GM21360 (cell line): Measurements from ENCODE around the gene MYCBP2.
A peak's percentile ranks its signal among the peaks of the same experiment; 100 is the strongest.
"Not testable (repeated sequence)": the region's sequence is repeated elsewhere in the genome, so short reads cannot be mapped to it uniquely, and the experiment has no call there.

ENCODE experiments used
- ATAC-seq: cut with Tn5 transposase; IDR thresholded peaks from one replicate; pipeline ENCODE4 v1.9.1; 2021; ENCODE audit warnings: mild to moderate bottlenecking, moderate library complexity; ENCODE audit not compliant: unreplicated experiment

The MYCBP2 gene

GRCh38 chr13:77040835-77041234 lies 286.1 kb downstream of the MYCBP2 start:
- no peak for ATAC-seq

DNA sequence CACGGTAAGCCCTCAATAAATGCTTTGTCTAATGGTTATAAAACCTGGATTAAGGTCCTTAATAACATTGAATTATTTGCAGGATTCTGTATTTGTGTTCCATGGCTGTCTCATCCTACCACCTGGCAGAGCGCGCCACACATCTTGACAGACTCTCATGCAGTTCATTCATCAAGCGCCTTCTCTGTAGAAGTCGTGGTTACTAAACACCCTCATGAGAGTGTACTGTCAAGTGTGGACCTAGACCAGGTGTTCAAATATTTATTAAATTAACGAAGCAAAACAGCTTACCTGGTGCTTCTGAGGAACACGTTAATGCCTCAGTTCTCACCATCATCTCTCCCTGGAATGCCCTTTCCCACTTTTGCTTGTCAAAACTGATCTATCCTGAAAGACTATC lies 286.8 kb downstream of the MYCBP2 start:
- no peak for ATAC-seq

DNA sequence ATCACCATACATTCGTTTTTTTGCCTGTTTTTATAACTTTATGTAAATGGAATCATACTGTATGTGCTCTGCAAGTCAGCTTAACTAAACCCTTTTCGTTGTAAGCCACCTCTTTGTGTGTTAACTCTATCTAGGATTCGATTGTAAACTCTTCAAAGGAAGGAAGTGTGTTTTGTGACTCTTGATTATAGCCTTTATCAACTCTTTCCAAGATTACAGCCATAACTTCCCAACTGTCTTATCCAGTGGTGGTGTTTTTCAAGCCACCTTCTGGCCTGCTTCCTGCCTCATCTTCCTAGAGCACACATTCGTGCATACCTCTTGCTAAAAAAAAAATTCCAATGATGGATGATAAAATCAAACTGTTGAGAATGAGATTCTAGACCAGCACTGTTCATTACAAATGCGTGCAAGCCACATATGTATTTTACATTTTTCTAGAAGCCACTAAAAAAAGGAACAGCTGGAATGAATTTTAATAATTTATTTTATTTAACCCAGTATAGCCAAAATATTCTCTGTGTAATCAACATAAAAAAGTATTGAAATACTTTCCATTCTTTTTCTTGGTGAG lies 287.9 kb downstream of the MYCBP2 start:
- no peak for ATAC-seq

DNA sequence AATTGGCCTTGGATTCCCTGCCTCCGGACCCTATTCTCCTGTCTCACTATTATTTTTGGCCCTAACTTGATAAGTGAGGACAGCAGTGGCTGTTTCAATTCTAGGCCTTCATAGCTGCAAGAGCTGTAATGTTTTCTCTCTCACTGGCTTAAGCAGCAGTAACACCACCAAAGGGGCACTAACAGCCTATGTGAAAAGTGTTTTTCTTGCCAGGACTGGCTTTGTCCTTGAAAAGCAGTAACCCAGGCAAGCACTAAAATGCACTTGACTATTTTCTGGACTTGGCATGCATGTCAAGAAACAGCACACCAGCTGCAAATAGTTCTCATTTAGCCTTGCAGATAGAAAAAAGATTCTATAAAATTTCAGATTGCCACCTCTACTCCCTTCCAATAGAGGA lies 290.6 kb downstream of the MYCBP2 start:
- no peak for ATAC-seq

- no peak for ATAC-seq
These were observed 292.0 kb downstream of the MYCBP2 start for GRCh38 chr13:77034881-77035280.

DNA sequence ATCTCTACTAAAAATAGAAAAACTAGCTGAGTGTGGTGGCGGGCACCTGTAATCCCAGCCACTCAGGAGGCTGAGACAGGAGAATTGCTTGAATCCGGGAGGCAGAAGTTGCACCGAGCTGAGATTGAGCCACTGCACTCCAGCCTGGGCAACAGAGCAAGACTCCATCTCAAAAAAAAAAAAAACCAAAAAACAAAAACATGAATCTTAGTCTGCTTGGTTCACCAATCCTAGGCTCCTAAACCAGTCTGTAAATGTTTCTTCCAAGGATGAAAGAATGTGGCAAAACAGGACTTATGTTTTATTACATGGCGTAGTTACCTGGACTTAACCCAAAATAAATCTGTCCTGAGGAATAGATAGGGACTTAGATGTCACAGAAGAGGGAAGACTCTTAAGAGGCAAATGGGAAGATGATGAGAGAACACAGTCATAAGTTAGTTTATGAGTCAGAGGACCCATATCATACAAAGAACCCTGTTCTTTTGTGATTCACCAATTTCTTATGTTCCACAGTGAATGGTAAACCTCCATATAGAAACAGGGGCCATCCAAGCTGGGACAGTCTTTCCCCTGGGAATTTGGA lies 293.1 kb downstream of the MYCBP2 start:
- no peak for ATAC-seq

GRCh38 chr13:77031656-77032243 lies 295.1 kb downstream of the MYCBP2 start:
- no peak for ATAC-seq

DNA sequence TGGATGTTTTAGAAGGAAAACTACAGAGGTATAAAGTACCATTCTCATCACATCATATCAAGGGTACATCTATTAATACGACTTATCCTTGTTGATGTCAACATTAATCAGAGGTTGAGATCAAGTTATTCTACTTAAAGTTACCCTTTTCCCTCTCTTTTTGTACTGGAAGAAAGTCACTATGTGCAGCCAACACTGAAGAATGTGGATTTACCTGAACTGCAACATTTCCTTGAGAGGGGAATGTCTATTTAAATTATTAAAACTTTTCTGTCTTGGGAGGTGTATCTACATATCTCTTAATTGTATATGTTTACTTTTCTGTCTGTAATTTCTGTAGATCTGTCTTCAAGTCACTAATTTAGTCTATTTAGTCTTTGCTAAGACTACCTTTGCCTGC lies 297.5 kb downstream of the MYCBP2 start:
- ATAC-seq: no peak

DNA sequence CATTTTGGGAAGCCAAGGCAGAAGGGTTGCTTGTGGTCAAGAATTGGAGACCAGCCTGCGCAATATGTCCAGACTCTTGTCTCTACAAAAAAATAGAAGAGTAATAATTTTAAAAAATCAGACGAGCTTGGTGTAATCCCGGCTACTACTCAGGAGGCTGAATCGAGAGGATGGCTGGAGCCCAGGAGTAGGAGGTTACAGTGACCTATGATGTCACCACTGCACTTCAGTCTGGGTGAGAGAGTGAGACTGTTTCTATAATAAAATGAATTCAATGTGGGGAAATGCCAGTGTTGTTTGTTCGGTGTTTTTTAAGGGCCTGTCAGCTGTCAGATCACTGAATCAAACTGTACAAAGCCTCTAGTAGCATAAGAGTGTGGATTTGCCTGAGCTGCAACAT lies 298.7 kb downstream of the MYCBP2 start:
- ATAC-seq: no peak

- ATAC-seq: peak; percentile 50
These were observed 299.9 kb downstream of the MYCBP2 start, which contains the start of gene FBXL3 for GRCh38 chr13:77026861-77027621. Gene FBXL3 (minus strand): TSS chr13:77027159. CDS start chr13:77021860, 5,299 bp downstream.

GRCh38 chr13:77026255-77026860 lies 300.5 kb downstream of the MYCBP2 start:
- ATAC-seq: peak; percentile 59

- no peak for ATAC-seq
These were observed 304.6 kb downstream of the MYCBP2 start for GRCh38 chr13:77022341-77022740.

- ATAC-seq: no peak
These were observed 307.1 kb downstream of the MYCBP2 start for GRCh38 chr13:77019756-77020155.

- ATAC-seq: no peak
These were observed 309.8 kb downstream of the MYCBP2 start for GRCh38 chr13:77016888-77017623.

GRCh38 chr13:77016251-77016812 lies 310.6 kb downstream of the MYCBP2 start:
- no peak for ATAC-seq

DNA sequence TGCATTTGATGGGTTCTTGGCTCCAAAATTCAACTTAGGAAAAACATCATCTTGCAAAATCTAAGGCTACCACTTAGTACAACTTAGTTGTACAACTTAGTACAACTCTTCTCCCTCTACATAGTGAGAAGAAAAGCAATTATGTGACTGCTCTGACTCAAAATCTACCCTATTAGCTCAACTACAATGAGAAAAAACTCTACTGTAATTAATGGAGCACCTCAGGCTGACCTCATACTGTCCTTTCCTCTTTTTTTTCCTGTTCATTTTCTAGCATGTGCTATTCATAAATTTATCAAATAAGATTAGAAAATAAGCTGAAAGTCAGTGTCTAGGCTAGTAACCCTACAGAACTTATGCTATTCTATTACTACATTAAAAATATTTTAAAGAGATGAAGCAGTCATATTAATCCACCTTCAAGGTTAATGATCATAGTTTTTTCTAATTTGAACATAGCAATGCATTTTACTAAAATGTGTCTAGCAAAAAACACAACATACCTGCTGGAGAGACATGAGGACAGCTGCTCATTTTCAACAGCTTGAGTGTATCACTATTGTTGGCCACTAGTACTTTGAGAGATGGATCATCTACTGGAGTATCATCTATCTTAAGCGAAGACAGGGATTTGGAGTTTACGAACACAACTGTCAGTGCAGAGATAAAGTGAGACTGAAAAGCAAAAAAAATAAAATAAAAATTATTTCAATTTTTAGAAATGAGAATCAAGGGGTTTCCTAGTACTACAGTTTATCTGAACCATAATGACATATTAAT lies 311.8 kb downstream of the MYCBP2 start:
- ATAC-seq: no peak

DNA sequence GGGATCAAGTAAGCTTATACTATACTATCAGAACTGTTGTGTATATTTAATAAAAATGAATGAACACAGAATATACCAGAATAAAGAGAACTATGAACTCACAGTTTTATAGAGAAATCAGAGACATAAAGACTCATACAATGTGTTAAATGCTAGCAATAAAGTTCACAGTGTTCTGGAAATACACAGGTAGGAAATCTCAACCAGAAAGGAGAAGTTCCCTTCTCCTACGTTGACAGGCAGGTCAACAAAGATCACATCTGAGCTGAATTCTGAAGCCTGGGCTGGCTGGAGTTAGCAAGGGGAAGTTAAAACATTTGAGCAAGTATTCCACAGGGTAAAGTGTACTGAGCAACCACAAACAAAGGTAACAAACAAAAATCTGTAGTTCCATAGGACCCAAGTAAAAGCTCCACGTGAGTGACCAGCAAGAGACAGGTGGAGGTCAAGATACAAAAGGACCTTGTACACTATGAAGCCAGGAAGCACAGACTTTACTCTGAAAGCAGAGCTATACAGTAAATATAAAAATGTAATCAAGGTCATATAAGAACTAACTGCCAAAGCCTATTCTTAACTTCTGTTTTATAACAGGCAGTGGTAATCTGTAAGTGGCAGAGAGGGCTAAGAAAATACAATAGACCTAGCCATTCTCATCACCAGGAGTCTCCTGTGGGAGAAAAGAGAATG lies 312.9 kb downstream of the MYCBP2 start:
- no peak for ATAC-seq

DNA sequence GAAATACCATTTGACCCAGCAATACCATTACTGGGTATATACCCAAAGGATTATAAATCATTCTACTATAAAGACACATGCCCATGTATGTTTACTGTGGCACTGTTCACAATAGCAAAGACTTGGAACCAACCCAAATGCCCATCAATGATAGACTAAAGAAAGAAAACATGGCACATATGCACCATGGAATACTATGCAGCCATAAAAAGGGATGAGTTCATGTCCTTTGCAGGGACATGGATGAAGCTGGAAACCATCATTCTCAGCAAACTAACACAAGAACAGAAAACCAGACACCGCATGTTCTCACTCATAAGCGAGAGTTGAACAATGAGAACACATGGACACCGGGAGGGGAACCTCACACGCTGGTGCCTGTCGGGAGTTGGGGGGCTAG lies 317.2 kb downstream of the MYCBP2 start:
- ATAC-seq: not testable (repeated sequence)

GRCh38 chr13:77009011-77009410 lies 317.9 kb downstream of the MYCBP2 start:
- no peak for ATAC-seq
